Naive thymus-derived CD4-positive, alpha-beta T cell (primary cell): ENCODE measurements around the gene RAD51B. TPM values are rescaled to one million over a fixed set of nuclear protein-coding genes. Genes with fewer than 3 reads are reported as not detected.

Experiments
- ATAC-seq: fragments of 150-1000 bp; cut with Tn5 transposase; 2 replicates; pipeline ENCODE4 v1.10.0; 2021; ENCODE audit warnings: mild to moderate bottlenecking, moderate library complexity
- CTCF ChIA-PET: fragments of 350-600 bp; sonication (Branson Sonifier 250); formaldehyde crosslinking; loops from one replicate; lab custom pipeline; 2021; ENCODE audit warnings: antibody characterized with exemption; lab: Charles Lee
- POLR2A ChIA-PET: fragments of 350-600 bp; sonication (Branson Sonifier 250); formaldehyde crosslinking; loops from one replicate; lab custom pipeline; 2021; ENCODE audit warnings: antibody characterized with exemption, inconsistent platforms; lab: Charles Lee
- DNase-seq, 9 donors: peaks; one replicate each; pipeline versions ENCODE4 v3.0.0 to v3.0.0-alpha.2; 2020 to 2022; ENCODE audit warnings: mixed read lengths in 1 of 9
- H3K27ac ChIP-seq: one replicate; pipeline ENCODE4 v1.7.0; 2013; ENCODE audit warnings: mild to moderate bottlenecking, low read depth, low read length, moderate library complexity
- H3K27me3 ChIP-seq, 2 donors: one replicate each; pipeline ENCODE4 v1.7.0; 2013; ENCODE audit warnings: low read length in 2 of 2, mild to moderate bottlenecking in 2 of 2, moderate library complexity in 2 of 2; ENCODE audit not compliant: control insufficient read depth in 2 of 2, insufficient read depth in 2 of 2
- H3K36me3 ChIP-seq, 3 experiments: 1 replicate in 2 of 3; 2 replicates in 1 of 3; pipeline ENCODE4 v1.7.0; 2013; ENCODE audit warnings: low read length in 3 of 3, mild to moderate bottlenecking in 3 of 3, moderate library complexity in 1 of 3; ENCODE audit not compliant: insufficient read depth in 3 of 3, control insufficient read depth in 2 of 3
- H3K4me1 ChIP-seq, 2 donors: one replicate each; pipeline ENCODE4 v1.7.0; 2013; ENCODE audit warnings: low read length in 2 of 2, mild to moderate bottlenecking in 2 of 2, moderate library complexity in 1 of 2; ENCODE audit not compliant: control insufficient read depth in 2 of 2, insufficient read depth in 2 of 2
- H3K4me3 ChIP-seq: 2 replicates; pipeline ENCODE4 v1.7.0; 2013; ENCODE audit warnings: mild to moderate bottlenecking, low read length
- H3K9me3 ChIP-seq, 3 experiments: 1 replicate in 2 of 3; 2 replicates in 1 of 3; pipeline ENCODE4 v1.7.0; 2013; ENCODE audit warnings: low read length in 3 of 3; ENCODE audit not compliant: control insufficient read depth in 2 of 3
- H3K27ac Mint-ChIP-seq, 9 donors: one replicate each; pipeline ENCODE4 v1.8.0; 2020 to 2022; ENCODE audit warnings: mixed read lengths in 9 of 9, mild to moderate bottlenecking in 8 of 9, moderate library complexity in 5 of 9, inconsistent platforms in 2 of 9
- H3K27me3 Mint-ChIP-seq, 5 donors: one replicate each; pipeline ENCODE4 v1.8.0; 2021 to 2022; ENCODE audit warnings: mixed read lengths in 5 of 5, mild to moderate bottlenecking in 1 of 5
- H3K36me3 Mint-ChIP-seq, 5 donors: one replicate each; pipeline ENCODE4 v1.8.0; 2020 to 2022; ENCODE audit warnings: mixed read lengths in 5 of 5, mild to moderate bottlenecking in 3 of 5, inconsistent platforms in 1 of 5
- H3K4me1 Mint-ChIP-seq, 7 donors: one replicate each; pipeline ENCODE4 v1.8.0; 2020 to 2022; ENCODE audit warnings: mixed read lengths in 7 of 7, mild to moderate bottlenecking in 3 of 7, inconsistent platforms in 1 of 7
- H3K4me3 Mint-ChIP-seq, 10 donors: one replicate each; pipeline ENCODE4 v1.8.0; 2020 to 2022; ENCODE audit warnings: mild to moderate bottlenecking in 10 of 10, mixed read lengths in 10 of 10, moderate library complexity in 6 of 10, inconsistent platforms in 2 of 10
- H3K9me3 Mint-ChIP-seq, 11 donors: one replicate each; pipeline ENCODE4 v1.8.0; 2020 to 2022; ENCODE audit warnings: mixed read lengths in 11 of 11, mild to moderate bottlenecking in 4 of 11, inconsistent platforms in 1 of 11, moderate library complexity in 1 of 11
- intact Hi-C, 2 donors: fragments of 100-400 bp; cut with micrococcal nuclease; formaldehyde crosslinking; loops; one replicate each; pipeline ENCODE4 v1.15.1; 2023
- polyA plus RNA-seq, 2 donors: library from polyadenylated mRNA; unstranded; fragments of 300-500 nt; fragmentation: Illumina TruSeq; gene quantifications; one replicate each; pipeline ENCODE4 v1.2.3, GENCODE V29; 2021
- total RNA-seq, 6 experiments: library from RNA in 5 of 6; stranded (reverse) in 5 of 6; gene quantifications; 1 replicate in 5 of 6; 2 replicates in 1 of 6; pipeline ENCODE4 v1.2.3 and lab custom pipeline; 2021 to 2026

RAD51B gene
- total and polyA plus RNA-seq, 7 experiments from 2014 or later, result 15.0 to 42.2 (median 28.8) TPM

DNA sequence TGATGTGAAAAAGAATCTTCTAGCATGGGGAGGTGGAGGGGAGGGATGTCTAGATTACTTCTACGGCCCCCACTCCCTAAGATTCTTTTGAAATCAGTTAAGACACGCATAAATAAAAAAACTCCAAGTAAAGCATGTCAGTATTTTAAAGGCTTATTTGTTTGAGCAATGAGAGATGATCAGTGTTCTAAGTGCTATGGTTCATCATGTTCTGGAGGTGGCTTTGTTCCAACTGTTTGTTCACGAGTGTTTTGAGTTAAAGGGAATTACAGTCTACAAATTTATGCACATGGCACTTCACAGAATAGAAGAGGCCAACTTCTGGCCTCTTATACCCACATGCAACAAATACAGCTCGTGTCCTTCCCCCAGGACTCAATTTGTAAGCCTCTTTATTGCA, 394.9 kb downstream of the RAD51B start:
- Mint-ChIP-seq H3K27me3 (no peaks in the 10 kb centered on the region), H3K4me3 (no peak overlapping the region), H3K9me3 (no peaks in the 10 kb centered on the region), H3K4me1 (peaks cover 20 to 31% (median 23%) of the 10 kb centered on the region in 7 donors), H3K27ac (no peak overlapping the region), H3K36me3 (peaks cover 0 to 4% (median 0%) of the 10 kb centered on the region in 5 donors)
- Histone ChIP-seq H3K9me3 (no peaks in the 10 kb centered on the region), H3K4me3 (no peak overlapping the region), H3K36me3 (no peaks in the 10 kb centered on the region), H3K4me1 (peaks cover 17 to 21% of the 10 kb centered on the region in 2 donors), H3K27me3 (no peaks in the 10 kb centered on the region), H3K27ac (no peak overlapping the region)
- ChIA-PET CTCF (no interaction called here), POLR2A (interaction anchor here (0.5 kb wide), 1 partner anchor 22 kb away, joined by 3 read pairs; no protein-coding TSS in a partner anchor)
- intact Hi-C loops, result loop anchor here in 1 of 2 donors (10.0 kb wide), 1 partner anchor 400 kb away; the partner anchor contains the start of genes RAD51B and ZFYVE26
- no peak for DNase-seq
- ATAC-seq, result no peak

DNA sequence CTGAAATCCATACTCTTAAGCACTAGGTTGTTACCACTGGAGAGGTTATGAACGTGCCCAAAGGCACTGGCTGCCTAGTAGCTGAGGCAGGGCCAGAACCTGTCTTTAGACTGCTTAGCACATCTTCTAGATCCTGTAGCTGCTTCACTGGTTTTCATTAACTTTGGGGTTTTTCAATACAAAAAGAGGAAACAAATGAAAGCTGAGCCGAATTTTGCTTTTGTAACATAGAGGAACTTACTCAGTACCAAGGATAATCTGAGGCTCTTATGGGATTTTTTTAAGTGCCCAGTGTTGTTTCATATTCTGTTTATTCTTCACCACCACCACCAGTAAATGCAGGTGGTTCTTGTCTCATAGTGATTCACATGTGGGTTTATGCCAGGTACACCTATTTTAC, 396.1 kb downstream of the RAD51B start:
- POLR2A ChIA-PET, result no interaction called here
- H3K27ac ChIP-seq, result no peak overlapping the region

DNA sequence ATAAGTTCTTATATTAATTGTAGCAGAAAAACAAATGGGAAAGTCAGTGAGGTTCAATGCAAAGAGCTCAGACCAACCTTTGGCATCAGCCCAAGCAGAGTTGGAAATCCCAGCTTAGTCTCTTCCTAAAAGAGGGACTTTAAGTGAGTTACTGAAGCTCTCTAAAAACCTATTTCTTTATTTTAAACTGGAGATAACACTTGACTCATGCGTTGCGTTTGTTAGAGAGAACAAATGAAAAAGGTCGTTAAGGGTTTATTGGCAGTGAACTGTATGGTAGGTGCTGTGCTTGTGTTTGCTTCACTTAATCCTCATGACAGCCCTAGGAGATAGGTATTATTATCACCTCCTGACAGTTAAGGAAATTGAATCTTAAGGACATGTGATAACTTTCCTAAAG, 396.5 kb downstream of the RAD51B start:
- CTCF ChIA-PET, result no interaction called here
- no peaks in the 10 kb centered on the region for H3K27me3 Mint-ChIP-seq
- H3K4me3 ChIP-seq, result no peak overlapping the region

More for the DNA sequence above, 396.1 kb downstream of the RAD51B start:
- H3K27me3 Mint-ChIP-seq, result no peaks in the 10 kb centered on the region
- CTCF ChIA-PET, result no interaction called here
- H3K9me3 Mint-ChIP-seq, result no peaks in the 10 kb centered on the region
- H3K36me3 Mint-ChIP-seq, result peaks cover 0 to 4% (median 0%) of the 10 kb centered on the region in 5 donors
- peaks cover 8 to 22% (median 14%) of the 10 kb centered on the region in 7 donors for H3K4me1 Mint-ChIP-seq
- DNase-seq (no peak), ATAC-seq (no peak)
- intact Hi-C loops, result loop anchor here in 1 of 2 donors (10.0 kb wide), 1 partner anchor 401 kb away; the partner anchor contains the start of genes RAD51B and ZFYVE26
- Histone ChIP-seq H3K36me3 (no peaks in the 10 kb centered on the region), H3K27me3 (no peaks in the 10 kb centered on the region), H3K4me3 (no peak overlapping the region), H3K4me1 (peaks cover 5 to 10% of the 10 kb centered on the region in 2 donors), H3K9me3 (no peaks in the 10 kb centered on the region)
- no peak overlapping the region for H3K27ac Mint-ChIP-seq
- no peak overlapping the region for H3K4me3 Mint-ChIP-seq

DNA sequence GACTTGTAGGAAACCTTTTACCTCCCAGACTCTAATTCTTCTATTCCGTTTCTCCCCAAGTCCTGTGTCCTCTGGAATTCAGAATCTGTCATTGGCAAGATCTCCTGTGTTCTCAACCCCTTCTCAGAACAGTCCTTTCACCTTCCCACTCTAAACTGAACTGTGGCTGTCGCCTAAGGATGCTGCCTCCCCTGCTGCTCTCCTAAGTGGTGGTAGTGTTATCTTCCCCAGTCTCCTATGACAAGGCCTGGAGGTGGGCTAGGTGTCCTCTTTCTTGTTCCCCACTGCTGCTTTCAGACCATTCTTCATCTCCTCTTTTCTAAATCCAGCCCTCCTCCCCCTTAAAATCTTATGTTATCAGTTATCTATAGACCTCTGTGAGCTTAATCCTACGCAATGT, 397.4 kb downstream of the RAD51B start:
- ATAC-seq (no peak), DNase-seq (no peak)
- Mint-ChIP-seq H3K36me3 (peaks cover 0 to 5% (median 0%) of the 10 kb centered on the region in 5 donors), H3K4me3 (no peak overlapping the region), H3K27me3 (no peaks in the 10 kb centered on the region), H3K27ac (peak overlapping the region in 1 of 9 donors; percentile 44), H3K4me1 (peaks cover 0 to 12% (median 6%) of the 10 kb centered on the region in 7 donors), H3K9me3 (peaks cover 0 to 10% (median 0%) of the 10 kb centered on the region in 11 donors)
- Histone ChIP-seq H3K4me3 (no peak overlapping the region), H3K4me1 (peaks cover 0 to 5% of the 10 kb centered on the region in 2 donors), H3K27me3 (no peaks in the 10 kb centered on the region), H3K9me3 (no peaks in the 10 kb centered on the region), H3K27ac (no peak overlapping the region), H3K36me3 (no peaks in the 10 kb centered on the region)
- ChIA-PET CTCF (no interaction called here), POLR2A (no interaction called here)
- intact Hi-C loops, result loop anchor here in 1 of 2 donors (10.0 kb wide), 1 partner anchor 402 kb away; the partner anchor contains the start of genes RAD51B and ZFYVE26

More for the DNA sequence above, 396.5 kb downstream of the RAD51B start:
- DNase-seq, result no peak
- intact Hi-C loops, result loop anchor here in 1 of 2 donors (10.0 kb wide), 1 partner anchor 401 kb away; the partner anchor contains the start of genes RAD51B and ZFYVE26
- H3K36me3 ChIP-seq, result no peaks in the 10 kb centered on the region
- H3K4me1 ChIP-seq, result peaks cover 2 to 8% of the 10 kb centered on the region in 2 donors
- H3K27ac ChIP-seq, result no peak overlapping the region
- Mint-ChIP-seq H3K4me3 (no peak overlapping the region), H3K9me3 (peaks cover 0 to 2% (median 0%) of the 10 kb centered on the region in 11 donors), H3K36me3 (peaks cover 0 to 4% (median 0%) of the 10 kb centered on the region in 5 donors), H3K27ac (no peak overlapping the region), H3K4me1 (peaks cover 3 to 17% (median 9%) of the 10 kb centered on the region in 7 donors)
- no peaks in the 10 kb centered on the region for H3K27me3 ChIP-seq
- no peaks in the 10 kb centered on the region for H3K9me3 ChIP-seq
- no peak for ATAC-seq
- POLR2A ChIA-PET, result no interaction called here

DNA sequence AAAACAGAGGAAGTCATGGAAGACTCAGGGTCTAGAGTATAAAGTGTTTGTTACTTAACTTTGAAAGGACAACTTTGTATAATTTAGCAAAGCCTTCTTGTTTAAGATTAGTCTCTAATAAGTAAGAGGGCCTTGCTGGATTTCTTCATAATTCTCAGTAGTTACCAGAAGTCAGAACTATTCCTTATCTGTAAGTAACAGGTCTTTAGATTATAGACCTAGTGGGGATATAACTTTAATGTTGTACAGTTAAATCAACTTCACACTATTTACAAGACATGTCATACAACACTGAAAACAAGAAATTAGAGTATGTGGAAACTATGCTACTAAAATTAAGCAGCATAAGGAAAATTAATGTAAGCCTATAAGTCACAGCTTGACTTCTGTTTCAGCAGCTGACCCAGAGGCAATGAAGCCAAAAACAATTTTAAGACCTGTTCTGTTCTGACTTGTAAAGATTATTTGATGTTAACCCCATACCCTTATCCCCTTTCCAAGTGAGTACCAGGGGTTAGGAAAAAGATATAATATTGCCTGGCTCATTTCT, 398.3 kb downstream of the RAD51B start:
- Histone ChIP-seq H3K4me1 (peaks cover 0 to 5% of the 10 kb centered on the region in 2 donors), H3K27me3 (no peaks in the 10 kb centered on the region), H3K4me3 (no peak overlapping the region), H3K27ac (no peak overlapping the region), H3K36me3 (no peaks in the 10 kb centered on the region), H3K9me3 (no peaks in the 10 kb centered on the region)
- intact Hi-C loops, result loop anchor here in 1 of 2 donors (10.0 kb wide), 1 partner anchor 403 kb away; the partner anchor contains the start of genes RAD51B and ZFYVE26
- DNase-seq (no peak), ATAC-seq (no peak)
- Mint-ChIP-seq H3K4me1 (peaks cover 2 to 14% (median 7%) of the 10 kb centered on the region in 7 donors), H3K36me3 (peaks cover 0 to 5% (median 0%) of the 10 kb centered on the region in 5 donors), H3K4me3 (no peak overlapping the region), H3K27ac (no peak overlapping the region), H3K9me3 (peaks cover 0 to 11% (median 0%) of the 10 kb centered on the region in 11 donors), H3K27me3 (no peaks in the 10 kb centered on the region)
- POLR2A ChIA-PET, result no interaction called here
- CTCF ChIA-PET, result no interaction called here

DNA sequence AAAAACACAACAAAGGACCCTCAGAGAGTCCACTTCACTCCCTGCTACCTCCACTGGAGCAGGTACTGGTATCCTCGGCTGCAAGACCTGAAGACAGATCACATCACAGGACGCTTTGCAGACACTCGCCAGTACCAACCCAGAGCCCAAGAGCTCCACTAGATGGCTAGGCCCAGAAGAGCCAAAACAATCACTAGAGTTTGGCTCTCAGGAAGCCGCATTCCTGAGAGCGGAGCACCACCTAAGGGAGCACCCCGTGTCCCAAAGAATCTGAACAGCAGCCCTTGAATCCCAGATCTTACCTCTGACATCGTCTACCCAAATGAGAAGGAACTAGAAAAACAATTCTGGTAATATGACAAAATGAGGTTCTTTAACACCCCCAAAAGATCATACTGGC, 399.8 kb downstream of the RAD51B start:
- Mint-ChIP-seq H3K27me3 (no peaks in the 10 kb centered on the region), H3K36me3 (peaks cover 0 to 5% (median 0%) of the 10 kb centered on the region in 5 donors), H3K27ac (peak overlapping the region in 1 of 9 donors; percentile 1), H3K4me1 (peaks cover 4 to 16% (median 12%) of the 10 kb centered on the region in 7 donors), H3K9me3 (peaks cover 0 to 11% (median 0%) of the 10 kb centered on the region in 11 donors), H3K4me3 (no peak overlapping the region)
- ATAC-seq (no peak), DNase-seq (no peak)
- Histone ChIP-seq H3K9me3 (no peaks in the 10 kb centered on the region), H3K27me3 (no peaks in the 10 kb centered on the region), H3K36me3 (no peaks in the 10 kb centered on the region), H3K27ac (no peak overlapping the region), H3K4me1 (no peaks in the 10 kb centered on the region), H3K4me3 (no peak overlapping the region)
- intact Hi-C loops, result loop anchor here in 1 of 2 donors (10.0 kb wide), 1 partner anchor 405 kb away; the partner anchor contains the start of genes RAD51B and ZFYVE26
- ChIA-PET POLR2A (interaction anchor here (1.0 kb wide), 1 partner anchor 124 kb away, joined by 3 read pairs; no protein-coding TSS in a partner anchor), CTCF (no interaction called here)
